Stimulated activated CD4-positive, alpha-beta T cell treated with anti-CD3 and anti-CD28 coated beads, TNF-alpha, amount 100 ng/mL, for 4 hours (primary cell): ENCODE data around the gene SUPT3H.
"Not testable (repeated sequence)": the region's sequence is repeated elsewhere in the genome, so short reads cannot be mapped to it uniquely, and the experiment has no call there.

Source experiments
- DNase-seq, 3 experiments: peaks; one replicate each; pipeline ENCODE4 v3.0.0-alpha.2; 2020; ENCODE audit warnings: low read depth in 3 of 3

Gene SUPT3H

DNA sequence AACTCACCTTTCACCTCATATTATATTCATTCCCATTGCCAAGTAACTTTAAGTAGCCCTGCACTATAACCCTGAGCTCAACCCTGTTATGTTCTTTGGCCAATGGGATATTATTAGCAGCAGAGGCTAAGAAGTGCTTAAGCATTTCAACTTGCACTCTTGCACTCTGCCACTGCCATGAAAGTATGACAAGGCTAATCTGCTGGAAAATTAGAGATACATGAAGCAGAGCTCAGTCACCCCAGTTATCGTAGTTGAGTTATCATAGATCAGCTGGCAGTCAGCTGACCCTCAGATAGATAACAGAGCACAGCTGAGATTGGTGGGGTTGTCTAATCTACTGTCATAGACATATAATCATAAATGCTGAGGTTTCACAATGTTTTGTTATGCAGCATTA, 259.0 kb downstream of the SUPT3H start:
- no peak for DNase-seq

DNA sequence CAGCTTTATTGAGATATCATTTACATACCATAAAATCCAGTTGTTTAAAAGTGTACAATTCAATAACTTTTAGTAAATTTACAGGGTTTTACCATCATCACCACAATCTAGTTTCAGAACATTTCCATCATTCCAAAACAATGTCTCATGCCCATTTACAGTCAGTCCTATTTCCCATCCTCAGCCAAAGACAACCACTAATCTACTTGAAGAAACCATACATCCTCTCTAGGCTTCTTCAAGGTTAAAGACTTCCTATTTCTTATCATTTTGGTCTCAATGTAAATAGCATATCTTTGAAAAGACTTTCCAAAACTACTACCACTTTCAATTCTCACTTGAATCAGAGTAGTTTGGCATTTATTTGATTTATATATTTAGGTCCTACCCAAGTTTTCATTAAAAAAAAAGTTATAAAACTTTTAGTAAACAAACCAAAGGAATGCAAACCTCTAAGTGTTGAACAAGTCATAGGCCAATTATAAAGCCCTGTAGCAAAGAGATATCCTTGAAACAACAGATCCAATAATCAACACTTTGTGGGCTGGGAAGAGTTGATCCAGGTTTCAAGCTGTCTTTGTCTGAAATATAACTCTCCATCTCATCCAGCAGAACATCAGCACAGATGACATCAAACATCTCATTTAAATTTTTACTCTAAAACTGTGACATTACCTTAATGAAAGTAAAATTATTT, 260.9 kb downstream of the SUPT3H start:
- no peak for DNase-seq

DNA sequence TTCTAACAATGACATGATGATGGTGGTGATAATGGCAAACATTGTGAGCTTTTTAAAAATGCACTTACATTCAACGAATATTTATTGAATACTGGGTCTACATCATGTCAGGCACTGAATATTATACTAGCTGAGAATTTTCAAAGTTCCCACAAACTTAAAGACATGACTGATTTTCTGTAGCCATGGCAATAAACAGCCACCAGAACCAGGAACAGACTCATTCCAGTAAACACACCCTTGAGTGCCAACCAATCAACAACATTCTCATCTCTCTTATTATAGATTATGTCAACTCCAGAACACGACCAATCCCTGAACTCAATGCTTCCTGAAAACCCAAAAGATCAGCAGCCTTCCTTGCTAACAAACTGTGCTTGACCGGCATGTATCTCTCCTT, 262.0 kb downstream of the SUPT3H start:
- DNase-seq, result no peak

DNA sequence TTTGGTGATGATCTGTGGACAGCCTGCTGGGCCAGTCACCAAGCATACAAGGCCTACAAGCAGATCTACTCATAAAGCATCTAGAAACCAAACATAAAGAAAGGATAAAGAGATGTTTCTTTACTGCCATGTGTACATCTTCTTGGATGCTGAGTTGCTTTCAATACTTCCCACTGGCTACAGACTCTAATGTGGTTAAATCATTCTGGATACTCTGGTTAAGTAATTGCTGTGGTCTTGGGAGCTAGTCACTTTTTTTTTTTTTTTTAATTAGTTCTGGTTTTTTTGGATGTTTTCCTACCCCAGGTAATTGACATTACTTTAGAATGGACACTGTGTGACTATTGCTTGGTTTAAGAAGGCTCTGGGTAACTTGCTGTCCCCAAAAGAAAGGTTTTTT, 265.0 kb downstream of the SUPT3H start:
- DNase-seq, result no peak

DNA sequence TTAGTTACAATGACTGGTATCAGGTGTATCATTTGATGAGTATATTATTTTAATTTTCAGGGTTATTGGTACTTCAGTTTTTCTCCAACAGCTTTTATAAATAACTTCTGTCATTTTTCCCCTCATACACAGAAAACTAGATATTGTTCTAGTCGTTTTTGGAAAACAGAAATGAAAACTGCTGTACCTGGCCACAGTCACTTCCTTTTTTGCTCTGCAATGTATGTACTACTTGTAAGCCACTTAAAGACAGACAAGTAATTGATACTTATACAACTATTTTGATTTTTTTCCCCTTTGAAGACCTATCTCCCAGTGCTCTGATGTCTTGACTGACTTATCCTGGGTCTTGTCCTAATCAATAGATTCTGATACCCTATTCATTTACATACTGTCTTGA, 268.2 kb downstream of the SUPT3H start:
- no peak for DNase-seq

DNA sequence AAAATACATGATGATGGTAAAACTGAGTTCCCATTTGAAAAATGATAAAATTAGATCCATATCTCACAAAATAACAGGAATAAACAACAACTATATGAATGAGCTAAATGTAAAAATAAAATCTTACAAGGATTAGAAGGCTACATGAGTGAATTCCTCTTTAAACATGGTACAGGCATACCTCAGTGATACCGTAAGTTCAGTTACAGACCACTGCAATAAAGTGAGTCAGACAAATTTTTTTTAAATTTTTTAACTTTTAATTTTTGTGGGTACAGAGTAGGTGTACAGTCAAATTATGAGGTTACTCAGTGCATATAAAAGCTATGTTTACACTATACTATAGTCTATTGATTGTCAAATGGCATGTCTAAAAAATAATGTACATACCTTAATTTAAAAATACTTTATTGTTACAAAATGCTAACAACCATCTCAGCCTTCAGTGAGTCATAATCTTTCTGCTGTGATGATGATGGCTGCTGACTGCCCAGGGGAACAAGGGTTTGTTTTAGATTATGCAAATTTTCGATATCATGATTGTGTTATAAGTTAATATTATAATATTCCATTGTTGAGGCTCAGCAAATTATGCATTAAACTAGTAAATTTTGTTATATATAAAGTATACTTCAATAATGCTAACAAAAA, 272.4 kb downstream of the SUPT3H start:
- DNase-seq, result no peak

DNA sequence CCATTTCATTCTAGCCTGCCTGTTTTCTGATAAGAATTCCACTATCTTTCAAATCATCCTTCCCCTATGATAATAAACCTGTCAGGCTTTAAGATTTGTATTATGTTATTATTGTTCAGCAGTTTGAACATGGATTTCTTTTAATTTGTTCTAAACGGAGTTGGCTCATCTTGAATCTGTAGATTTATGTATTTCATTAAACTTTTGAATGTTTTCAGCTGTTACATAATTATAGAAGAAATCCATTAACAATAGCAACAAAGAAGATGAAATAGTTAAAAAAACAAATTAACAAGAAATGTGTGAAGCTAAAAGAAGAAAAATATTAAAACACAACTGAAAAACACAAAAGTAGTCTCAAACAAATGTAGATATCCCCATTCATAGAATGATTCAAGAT, 273.3 kb downstream of the SUPT3H start:
- no peak for DNase-seq

DNA sequence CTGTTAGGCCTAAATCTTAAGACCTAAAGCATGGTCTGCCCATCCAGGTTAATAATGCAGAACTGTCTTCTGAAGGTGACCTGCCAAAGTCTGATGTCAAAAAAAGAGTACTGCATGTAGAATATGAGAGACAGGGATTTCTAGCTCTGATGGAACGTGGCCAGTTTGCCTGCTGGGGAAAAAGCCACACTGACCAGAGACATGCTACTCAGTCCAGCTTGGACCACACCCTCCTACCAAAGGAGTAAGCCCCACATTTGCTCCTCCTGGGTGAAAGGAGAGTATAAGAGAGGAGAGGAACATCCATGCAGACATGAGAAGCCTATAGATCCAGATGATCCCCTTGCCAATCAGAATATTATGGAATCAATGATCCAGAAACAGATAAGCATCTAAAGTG, 279.5 kb downstream of the SUPT3H start:
- no peak for DNase-seq

DNA sequence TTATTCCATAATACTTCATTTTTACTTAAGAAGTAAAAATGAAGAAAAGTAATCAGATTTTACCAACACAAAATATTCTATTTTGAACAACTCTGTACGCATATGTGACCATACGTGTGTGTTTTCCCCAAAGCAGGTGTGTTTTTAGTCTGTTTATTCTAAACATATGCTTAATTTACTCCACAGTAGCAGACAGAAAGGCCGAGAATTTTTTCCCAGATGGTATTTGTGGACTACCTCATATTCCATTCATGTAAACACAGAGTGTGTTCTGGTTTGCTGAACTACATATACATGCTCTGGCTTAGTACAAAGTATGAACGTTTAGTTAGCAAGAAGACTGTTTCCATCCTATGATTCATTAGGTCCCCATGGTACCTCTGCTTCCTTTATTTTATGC, 282.9 kb downstream of the SUPT3H start:
- DNase-seq, result no peak

DNA sequence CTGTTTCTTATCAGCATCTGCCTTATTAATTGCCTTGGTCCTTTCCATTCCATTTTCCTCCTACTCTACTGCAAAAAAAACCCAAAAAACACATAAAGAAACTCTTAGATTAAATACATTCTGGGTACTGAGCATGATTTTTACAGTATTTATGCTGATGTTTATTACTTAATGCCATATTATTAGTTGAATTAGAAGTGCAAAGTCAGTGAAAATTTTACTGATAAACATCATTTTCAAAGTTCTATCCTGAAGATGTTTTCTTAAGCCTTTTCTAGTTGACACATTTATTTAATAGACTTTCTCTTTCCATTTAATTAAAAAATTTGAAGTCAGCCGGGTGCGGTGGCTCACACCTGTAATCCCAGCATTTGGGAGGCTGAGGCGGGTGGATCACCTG, 285.6 kb downstream of the SUPT3H start:
- DNase-seq, result no peak

DNA sequence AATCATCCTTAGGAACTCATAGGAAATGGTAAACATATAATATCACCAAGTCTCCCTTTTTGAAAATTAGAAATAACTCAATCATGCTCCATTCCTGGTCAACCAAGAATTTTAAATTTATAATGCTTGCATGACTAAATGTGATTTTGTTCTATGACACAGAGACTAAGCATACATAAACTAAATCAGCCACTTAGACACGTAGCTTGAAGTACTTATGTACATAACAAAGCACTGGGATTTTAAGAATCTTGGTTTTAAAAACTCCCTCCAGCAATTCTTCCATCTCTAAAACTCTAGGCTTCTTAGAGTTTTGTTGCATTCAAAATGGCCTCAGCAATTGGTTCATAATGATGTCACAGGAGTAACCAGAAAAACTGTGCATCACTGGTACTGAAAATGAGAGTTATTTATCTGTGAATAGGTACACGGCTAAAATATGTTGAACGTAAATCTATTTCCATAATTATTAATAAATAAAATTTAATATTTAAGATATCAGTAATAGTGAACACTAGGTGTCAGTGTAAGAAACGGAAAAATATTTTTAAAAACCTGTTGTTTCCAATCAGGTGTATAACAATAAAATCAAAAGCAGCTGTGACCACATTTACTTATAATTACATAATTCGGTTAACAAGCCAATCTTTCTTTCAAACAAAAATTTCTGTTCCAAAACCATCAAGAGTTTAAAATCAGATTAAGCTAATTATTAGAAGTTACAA, 291.2 kb downstream of the SUPT3H start:
- no peak for DNase-seq

DNA sequence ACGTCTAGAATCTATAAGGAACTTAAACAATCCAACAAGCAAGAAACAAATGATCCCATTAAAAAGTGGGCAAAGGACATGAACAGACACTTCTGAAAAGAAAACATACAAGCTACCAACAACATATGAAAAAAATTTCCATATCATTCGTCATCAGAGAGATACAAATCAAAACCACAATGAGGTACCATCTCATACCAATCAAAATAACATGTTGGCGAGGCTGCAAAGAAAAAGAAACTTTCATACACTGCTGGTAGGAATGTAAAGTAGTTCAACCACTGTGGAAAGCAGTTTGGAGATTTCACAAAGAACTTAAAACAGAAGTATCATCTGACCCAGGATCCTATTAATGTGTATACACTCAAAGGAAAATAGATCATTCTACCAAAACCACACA, 293.5 kb downstream of the SUPT3H start:
- DNase-seq, result no peak

DNA sequence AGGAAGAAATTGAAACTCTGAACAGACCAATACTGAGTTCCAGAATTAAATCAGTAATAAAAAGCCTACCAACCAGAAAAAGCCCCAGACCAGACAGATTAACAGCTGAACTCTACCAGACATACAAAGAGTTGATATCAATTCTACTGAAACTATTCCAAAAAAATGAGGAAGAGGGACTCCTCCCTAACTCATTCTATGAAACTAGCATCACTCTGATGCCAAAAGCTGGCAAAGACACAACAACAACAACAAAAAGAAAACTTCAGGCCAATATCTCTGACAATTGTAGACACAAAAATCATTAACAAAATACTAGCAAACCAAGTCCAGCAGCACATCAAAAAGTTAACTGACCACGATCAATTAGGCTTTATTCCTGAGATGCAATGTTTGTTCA, 295.6 kb downstream of the SUPT3H start:
- no peak for DNase-seq

DNA sequence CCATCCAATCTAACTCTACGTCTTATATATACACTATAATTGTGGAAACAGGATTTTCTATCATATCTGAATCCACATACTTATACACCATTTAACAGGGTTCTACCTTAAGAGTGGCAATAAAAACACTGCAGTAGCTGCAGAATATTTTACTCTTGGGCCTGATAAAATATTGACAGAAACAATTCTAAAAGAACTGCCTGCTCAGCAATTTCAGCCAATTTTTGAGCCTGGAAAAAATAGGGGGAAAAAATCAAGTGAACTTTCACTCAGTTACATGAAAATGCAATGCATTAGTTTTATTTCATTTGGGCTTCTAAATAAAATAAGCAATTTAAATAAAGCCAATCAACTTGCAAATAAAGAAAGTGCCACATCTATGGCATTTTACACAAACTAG, 296.1 kb downstream of the SUPT3H start:
- no peak for DNase-seq

DNA sequence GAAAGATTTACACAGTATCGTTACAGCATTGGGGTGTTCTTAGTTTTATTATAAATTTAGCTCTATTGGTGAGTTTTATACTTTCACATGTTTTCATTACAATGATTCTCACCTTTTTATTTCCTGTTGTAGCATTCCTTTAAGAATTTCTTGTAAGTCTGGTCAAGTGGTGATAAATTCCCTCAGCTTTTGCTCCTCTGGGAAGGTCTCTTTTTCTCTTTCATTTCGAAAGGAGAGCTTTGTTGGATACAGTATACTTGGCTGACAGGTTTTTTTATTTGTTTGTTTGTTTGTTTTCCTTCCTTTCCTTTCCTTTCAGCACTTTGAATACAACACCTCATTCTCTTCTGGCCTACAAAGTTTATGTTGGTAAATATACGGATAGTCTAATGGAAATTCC, 299.3 kb downstream of the SUPT3H start:
- no peak for DNase-seq

DNA sequence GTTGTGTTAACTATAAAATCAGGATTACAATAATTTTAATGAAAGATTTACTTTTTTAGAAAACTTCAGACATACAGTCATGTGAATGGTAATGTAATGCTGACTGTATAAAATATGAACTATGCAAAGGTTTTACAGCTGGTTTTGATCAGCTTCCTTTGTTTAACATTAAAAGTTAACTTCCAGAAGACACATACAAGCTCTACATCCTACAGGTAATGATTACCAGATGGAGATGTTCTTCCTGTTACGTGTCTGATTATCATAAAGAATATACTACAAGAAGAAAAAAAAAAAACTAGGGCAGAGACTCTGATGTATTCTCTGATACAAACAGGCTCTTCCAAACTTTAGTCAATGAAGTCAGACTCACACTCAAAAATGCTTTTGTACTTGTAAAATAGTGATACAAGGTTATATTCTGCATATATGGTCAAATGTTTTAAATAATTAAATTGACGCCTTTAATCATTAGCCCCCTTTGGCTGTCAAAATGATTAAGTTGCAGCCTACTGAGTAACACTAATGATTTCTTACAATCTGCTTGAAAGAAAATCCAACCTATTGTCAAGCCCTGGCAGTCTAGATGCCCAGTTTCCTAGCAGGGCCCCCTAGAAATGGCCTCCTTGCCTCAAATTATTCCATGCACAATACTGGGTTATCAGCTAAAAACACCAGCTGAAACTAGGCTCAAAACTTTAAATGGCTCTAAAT, 301.4 kb downstream of the SUPT3H start:
- DNase-seq, result no peak

DNA sequence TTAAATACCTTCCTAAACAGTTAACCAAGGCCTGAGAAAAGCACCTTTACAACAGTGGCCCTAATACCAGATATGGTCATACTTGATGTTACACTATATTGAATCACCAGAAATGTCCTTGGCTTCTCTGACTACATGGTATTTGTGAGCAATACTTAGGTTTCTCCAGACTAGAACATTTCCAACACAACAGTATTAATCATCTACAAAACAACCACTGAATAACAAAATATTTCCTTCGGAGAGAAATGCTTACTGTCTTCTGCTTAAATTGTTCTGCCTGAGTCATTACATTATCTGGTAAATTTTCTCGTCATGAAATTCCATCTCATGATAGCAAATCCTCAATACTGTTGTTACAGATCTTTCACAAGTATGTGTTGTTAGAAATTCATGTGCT, 302.5 kb downstream of the SUPT3H start:
- no peak for DNase-seq

DNA sequence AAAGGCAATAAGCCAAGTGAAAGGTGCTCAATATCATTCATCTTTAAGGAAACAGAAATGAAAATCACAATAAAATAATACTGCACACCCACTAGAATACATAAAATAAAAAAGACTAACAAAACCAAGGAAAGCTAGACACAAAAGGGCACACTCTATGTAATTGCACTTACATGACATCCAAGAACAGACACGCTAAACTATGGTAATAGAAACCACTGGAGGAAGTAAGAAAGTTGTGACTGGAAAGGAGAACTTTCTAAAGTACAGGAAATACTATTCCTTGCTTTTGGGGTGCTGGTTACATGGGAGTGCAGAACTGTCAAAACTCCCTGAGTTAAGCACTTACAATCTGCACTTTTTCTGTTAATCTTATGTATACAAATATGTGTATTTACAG, 303.3 kb downstream of the SUPT3H start:
- no peak for DNase-seq

DNA sequence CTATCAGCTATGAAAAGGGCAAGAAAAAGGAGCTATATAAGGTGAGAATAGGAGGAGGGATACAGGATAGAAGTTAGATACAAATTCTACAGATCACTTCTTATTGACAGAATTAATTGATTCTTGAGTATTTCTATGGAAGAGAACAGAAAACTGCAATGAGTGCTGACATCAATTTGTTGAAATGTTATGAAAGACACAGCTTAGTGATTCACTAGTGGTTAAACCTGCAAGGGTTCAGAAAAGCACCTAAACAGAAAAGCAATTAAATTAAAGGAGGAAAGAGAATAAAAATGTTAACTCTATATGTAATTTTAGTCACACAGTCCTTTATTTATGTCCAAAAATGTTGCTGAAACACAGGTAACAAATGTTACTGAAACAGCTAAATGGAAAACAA, 304.0 kb downstream of the SUPT3H start:
- no peak for DNase-seq

DNA sequence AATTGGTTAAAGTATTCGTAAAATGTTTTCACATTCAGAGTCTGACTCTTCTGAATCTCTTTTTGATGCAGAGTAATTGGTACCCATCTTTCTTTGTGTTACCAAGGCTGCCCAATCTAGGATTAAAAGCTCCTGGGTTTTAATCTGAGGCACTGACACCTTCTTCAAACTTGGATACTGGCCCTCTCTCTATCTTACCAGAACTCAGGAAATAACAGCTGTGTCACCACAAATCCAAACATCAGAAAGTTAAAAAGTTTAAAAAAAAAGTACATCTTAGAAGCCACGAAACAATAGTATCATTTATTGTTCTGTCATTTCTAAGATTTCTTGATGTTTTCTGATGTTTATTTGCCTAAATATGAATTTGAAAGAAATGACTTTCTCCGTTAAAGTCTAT, 305.1 kb downstream of the SUPT3H start:
- DNase-seq, result no peak

DNA sequence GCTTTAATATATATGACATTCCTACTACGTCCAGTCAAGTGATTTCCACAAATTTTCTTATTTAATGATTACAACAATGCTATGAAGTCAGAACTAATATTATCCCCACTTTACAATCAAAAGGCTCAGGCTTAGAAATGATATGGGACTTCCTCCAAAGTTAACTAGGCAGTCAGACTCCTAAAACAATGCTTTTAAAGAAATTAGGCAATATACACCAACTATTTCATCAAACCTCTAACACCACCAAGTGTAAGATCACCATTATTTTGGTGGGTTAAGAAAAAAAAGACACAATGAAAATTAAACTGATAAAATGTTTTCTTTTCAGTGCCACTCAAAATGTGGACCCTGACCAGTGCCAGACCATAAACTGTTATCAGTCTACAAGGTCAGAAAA, 305.7 kb downstream of the SUPT3H start:
- no peak for DNase-seq

DNA sequence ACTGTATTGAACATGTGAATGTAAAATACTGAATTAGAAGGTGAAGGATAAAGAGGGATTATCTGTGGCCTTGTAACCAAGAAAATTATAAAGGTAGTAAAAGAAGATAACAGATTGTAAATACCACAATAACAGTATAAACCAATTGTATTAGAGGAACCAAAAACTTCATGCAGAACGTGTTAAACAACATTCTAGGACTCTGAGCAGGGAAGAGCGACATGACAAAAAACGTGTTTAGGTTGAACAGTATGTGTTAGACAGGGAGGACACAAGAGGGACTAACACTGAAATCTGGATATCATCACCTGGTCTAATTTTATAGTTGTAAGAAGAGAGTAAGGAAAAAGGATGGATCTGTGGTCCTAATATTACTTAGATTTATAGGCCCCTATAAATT, 308.6 kb downstream of the SUPT3H start:
- no peak for DNase-seq

DNA sequence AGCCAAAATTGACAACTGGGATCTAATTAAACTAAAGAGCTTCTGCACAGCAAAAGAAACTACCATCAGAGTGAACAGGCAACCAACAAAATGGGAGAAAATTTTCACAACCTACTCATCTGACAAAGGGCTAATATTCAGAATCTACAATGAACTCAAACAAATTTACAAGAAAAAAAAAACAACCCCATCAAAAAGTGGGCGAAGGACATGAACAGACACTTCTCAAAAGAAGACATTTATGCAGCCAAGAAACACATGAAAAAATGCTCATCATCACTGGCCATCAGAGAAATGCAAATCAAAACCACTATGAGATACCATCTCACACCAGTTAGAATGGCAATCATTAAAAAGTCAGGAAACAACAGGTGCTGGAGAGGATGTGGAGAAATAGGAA, 310.3 kb downstream of the SUPT3H start:
- DNase-seq, result not testable (repeated sequence)
